ENCODE results near the gene IL31.
"Not testable (repeated sequence)": the region's sequence is repeated elsewhere in the genome, so short reads cannot be mapped to it uniquely, and the experiment has no call there.

IL31 gene

GRCh38 chr12:122192441-122192840, 18.4 kb upstream of the IL31 start:
- DNase-seq (ENCODE audit: low spot score) = no peak

- peak; percentile 85 for DNase-seq (ENCODE audit: low spot score)
Observed at GRCh38 chr12:122190842-122191668, 17.0 kb upstream of the IL31 start.

- no peak for DNase-seq (ENCODE audit: low spot score)
Observed at GRCh38 chr12:122189626-122190475, 15.8 kb upstream of the IL31 start.

GRCh38 chr12:122187466-122187865, 13.4 kb upstream of the IL31 start:
- no peak for DNase-seq (ENCODE audit: low spot score)

- no peak for DNase-seq (ENCODE audit: low spot score)
Observed at GRCh38 chr12:122185494-122186082, 11.6 kb upstream of the IL31 start.

GRCh38 chr12:122185079-122185478, 11.1 kb upstream of the IL31 start:
- no peak for DNase-seq (ENCODE audit: low spot score)

GRCh38 chr12:122184517-122184916, 10.5 kb upstream of the IL31 start:
- DNase-seq (ENCODE audit: low spot score) = no peak

GRCh38 chr12:122183588-122183940, 9.5 kb upstream of the IL31 start:
- DNase-seq (ENCODE audit: low spot score) = no peak

GRCh38 chr12:122182887-122183587, 9.0 kb upstream of the IL31 start, which contains the start of gene LRRC43:
TSS of gene LRRC43 (plus strand) at chr12:122183123. CDS start at chr12:122183145, 22 bp downstream.
- DNase-seq (ENCODE audit: low spot score) = peak; percentile 84

- DNase-seq (ENCODE audit: low spot score) = not testable (repeated sequence)
Observed at GRCh38 chr12:122176473-122176872, 2.5 kb upstream of the IL31 start.

- no peak for DNase-seq (ENCODE audit: low spot score)
Observed at GRCh38 chr12:122172262-122172939, 1.6 kb downstream of the IL31 start.

GRCh38 chr12:122171399-122171798, 2.6 kb downstream of the IL31 start:
- no peak for DNase-seq (ENCODE audit: low spot score)

GRCh38 chr12:122168492-122168891, 5.5 kb downstream of the IL31 start:
- DNase-seq (ENCODE audit: low spot score) = no peak

GRCh38 chr12:122167356-122167925, 6.6 kb downstream of the IL31 start:
- DNase-seq (ENCODE audit: low spot score) = no peak

GRCh38 chr12:122166422-122167349, 7.3 kb downstream of the IL31 start:
- no peak for DNase-seq (ENCODE audit: low spot score)

GRCh38 chr12:122162976-122163375, 11.0 kb downstream of the IL31 start:
- no peak for DNase-seq (ENCODE audit: low spot score)

GRCh38 chr12:122161682-122162081, 12.3 kb downstream of the IL31 start:
- DNase-seq (ENCODE audit: low spot score) = no peak

GRCh38 chr12:122160761-122161160, 13.3 kb downstream of the IL31 start:
- DNase-seq (ENCODE audit: low spot score) = no peak

- no peak for DNase-seq (ENCODE audit: low spot score)
Observed at GRCh38 chr12:122159882-122160281, 14.1 kb downstream of the IL31 start.

GRCh38 chr12:122158700-122159285, 15.2 kb downstream of the IL31 start:
- no peak for DNase-seq (ENCODE audit: low spot score)
